IgD-negative memory B cell (primary cell): ENCODE data around the gene CTNNA3. TPM values are rescaled to one million over a fixed set of nuclear protein-coding genes. Genes with fewer than 3 reads are reported as not detected.

Experiments used
- H3K27ac Mint-ChIP-seq, 3 donors: one replicate each; pipeline ENCODE4 v1.8.0; 2020 to 2022; ENCODE audit warnings: mild to moderate bottlenecking in 3 of 3, mixed read lengths in 3 of 3, moderate library complexity in 1 of 3
- H3K27me3 Mint-ChIP-seq: one replicate; pipeline ENCODE4 v1.8.0; 2021; ENCODE audit warnings: mixed read lengths
- H3K36me3 Mint-ChIP-seq: one replicate; pipeline ENCODE4 v1.8.0; 2020; ENCODE audit warnings: mild to moderate bottlenecking, mixed read lengths
- H3K4me1 Mint-ChIP-seq, 3 donors: one replicate each; pipeline ENCODE4 v1.8.0; 2020 to 2022; ENCODE audit warnings: mixed read lengths in 3 of 3, mild to moderate bottlenecking in 1 of 3
- H3K4me3 Mint-ChIP-seq, 4 donors: one replicate each; pipeline ENCODE4 v1.8.0; 2020 to 2022; ENCODE audit warnings: mild to moderate bottlenecking in 4 of 4, mixed read lengths in 4 of 4, moderate library complexity in 3 of 4
- H3K9me3 Mint-ChIP-seq, 3 donors: one replicate each; pipeline ENCODE4 v1.8.0; 2020 to 2021; ENCODE audit warnings: mixed read lengths in 3 of 3, mild to moderate bottlenecking in 1 of 3
- polyA plus RNA-seq: library from polyadenylated mRNA; unstranded; fragments of 300-500 nt; fragmentation: Illumina TruSeq; gene quantifications from one replicate; pipeline ENCODE4 v1.2.3, GENCODE V29; 2021

The CTNNA3 gene
- polyA plus RNA-seq, 1 donor from 2014 or later, result 1.0 TPM

GRCh38 chr10:67107670-67108069 is 588.3 kb downstream of the CTNNA3 start:
- Mint-ChIP-seq H3K27me3 (no peaks in the 10 kb centered on the region), H3K9me3 (no peaks in the 10 kb centered on the region), H3K4me3 (no peak overlapping the region), H3K27ac (no peak overlapping the region), H3K36me3 (no peaks in the 10 kb centered on the region), H3K4me1 (no peaks in the 10 kb centered on the region)

- H3K4me3 Mint-ChIP-seq, result no peak overlapping the region
- H3K36me3 Mint-ChIP-seq, result no peaks in the 10 kb centered on the region
- H3K27ac Mint-ChIP-seq, result no peak overlapping the region
- H3K9me3 Mint-ChIP-seq, result no peaks in the 10 kb centered on the region
- H3K4me1 Mint-ChIP-seq, result no peaks in the 10 kb centered on the region
- H3K27me3 Mint-ChIP-seq, result no peaks in the 10 kb centered on the region
These were observed 595.0 kb downstream of the CTNNA3 start for GRCh38 chr10:67100951-67101350.

- no peak overlapping the region for H3K4me3 Mint-ChIP-seq
- no peaks in the 10 kb centered on the region for H3K9me3 Mint-ChIP-seq
- H3K27me3 Mint-ChIP-seq, result no peaks in the 10 kb centered on the region
- no peaks in the 10 kb centered on the region for H3K4me1 Mint-ChIP-seq
- no peak overlapping the region for H3K27ac Mint-ChIP-seq
- H3K36me3 Mint-ChIP-seq, result no peaks in the 10 kb centered on the region
These were observed 597.5 kb downstream of the CTNNA3 start for GRCh38 chr10:67098461-67098860.

GRCh38 chr10:67095531-67095930 is 600.5 kb downstream of the CTNNA3 start:
- no peak overlapping the region for H3K4me3 Mint-ChIP-seq
- no peaks in the 10 kb centered on the region for H3K36me3 Mint-ChIP-seq
- no peaks in the 10 kb centered on the region for H3K27me3 Mint-ChIP-seq
- H3K27ac Mint-ChIP-seq, result no peak overlapping the region
- H3K9me3 Mint-ChIP-seq, result peaks cover 0 to 2% (median 0%) of the 10 kb centered on the region in 3 donors
- no peaks in the 10 kb centered on the region for H3K4me1 Mint-ChIP-seq

- H3K27ac Mint-ChIP-seq, result no peak overlapping the region
- no peaks in the 10 kb centered on the region for H3K27me3 Mint-ChIP-seq
- H3K36me3 Mint-ChIP-seq, result no peaks in the 10 kb centered on the region
- H3K9me3 Mint-ChIP-seq, result peaks cover 0 to 5% (median 0%) of the 10 kb centered on the region in 3 donors
- H3K4me3 Mint-ChIP-seq, result no peak overlapping the region
- H3K4me1 Mint-ChIP-seq, result no peaks in the 10 kb centered on the region
These were observed 608.0 kb downstream of the CTNNA3 start for GRCh38 chr10:67088036-67088435.

- Mint-ChIP-seq H3K27me3 (no peaks in the 10 kb centered on the region), H3K4me3 (no peak overlapping the region), H3K36me3 (no peaks in the 10 kb centered on the region), H3K27ac (no peak overlapping the region), H3K4me1 (no peaks in the 10 kb centered on the region), H3K9me3 (peaks cover 0 to 5% (median 0%) of the 10 kb centered on the region in 3 donors)
These were observed 608.9 kb downstream of the CTNNA3 start for GRCh38 chr10:67087135-67087425.

GRCh38 chr10:67086327-67087134 is 609.5 kb downstream of the CTNNA3 start:
- no peak overlapping the region for H3K4me3 Mint-ChIP-seq
- no peak overlapping the region for H3K27ac Mint-ChIP-seq

GRCh38 chr10:67079126-67079525 is 616.9 kb downstream of the CTNNA3 start:
- no peaks in the 10 kb centered on the region for H3K4me1 Mint-ChIP-seq
- no peak overlapping the region for H3K4me3 Mint-ChIP-seq
- peaks cover 2 to 6% (median 2%) of the 10 kb centered on the region in 3 donors for H3K9me3 Mint-ChIP-seq

More at GRCh38 chr10:67086327-67087134, 609.5 kb downstream of the CTNNA3 start:
- peaks cover 0 to 4% (median 0%) of the 10 kb centered on the region in 3 donors for H3K9me3 Mint-ChIP-seq
- no peaks in the 10 kb centered on the region for H3K4me1 Mint-ChIP-seq
- no peaks in the 10 kb centered on the region for H3K36me3 Mint-ChIP-seq
- H3K27me3 Mint-ChIP-seq, result no peaks in the 10 kb centered on the region

GRCh38 chr10:67077376-67077775 is 618.6 kb downstream of the CTNNA3 start:
- Mint-ChIP-seq H3K9me3 (peaks cover 2 to 9% (median 3%) of the 10 kb centered on the region in 3 donors), H3K27ac (no peak overlapping the region), H3K27me3 (peaks cover 2% of the 10 kb centered on the region), H3K4me1 (no peaks in the 10 kb centered on the region), H3K4me3 (no peak overlapping the region), H3K36me3 (no peaks in the 10 kb centered on the region)

More at GRCh38 chr10:67079126-67079525, 616.9 kb downstream of the CTNNA3 start:
- Mint-ChIP-seq H3K36me3 (no peaks in the 10 kb centered on the region), H3K27ac (peak overlapping the region in 1 of 3 donors; percentile 48), H3K27me3 (peaks cover 2% of the 10 kb centered on the region)

- Mint-ChIP-seq H3K27ac (no peak overlapping the region), H3K4me1 (no peaks in the 10 kb centered on the region), H3K4me3 (no peak overlapping the region), H3K36me3 (no peaks in the 10 kb centered on the region), H3K27me3 (peaks cover 2% of the 10 kb centered on the region), H3K9me3 (peaks cover 2 to 9% (median 6%) of the 10 kb centered on the region in 3 donors)
These were observed 619.9 kb downstream of the CTNNA3 start for GRCh38 chr10:67076144-67076543.

GRCh38 chr10:67075491-67075971 is 620.5 kb downstream of the CTNNA3 start:
- H3K9me3 Mint-ChIP-seq, result peaks cover 2 to 9% (median 6%) of the 10 kb centered on the region in 3 donors
- no peak overlapping the region for H3K4me3 Mint-ChIP-seq
- H3K4me1 Mint-ChIP-seq, result no peaks in the 10 kb centered on the region
- H3K36me3 Mint-ChIP-seq, result no peaks in the 10 kb centered on the region
- H3K27me3 Mint-ChIP-seq, result peaks cover 2% of the 10 kb centered on the region
- no peak overlapping the region for H3K27ac Mint-ChIP-seq

- Mint-ChIP-seq H3K9me3 (peaks cover 2 to 9% (median 6%) of the 10 kb centered on the region in 3 donors), H3K27me3 (peaks cover 2% of the 10 kb centered on the region), H3K4me1 (no peaks in the 10 kb centered on the region), H3K4me3 (no peak overlapping the region), H3K27ac (no peak overlapping the region), H3K36me3 (no peaks in the 10 kb centered on the region)
These were observed 623.3 kb downstream of the CTNNA3 start for GRCh38 chr10:67072654-67073053.

- no peaks in the 10 kb centered on the region for H3K27me3 Mint-ChIP-seq
- no peaks in the 10 kb centered on the region for H3K4me1 Mint-ChIP-seq
- H3K36me3 Mint-ChIP-seq, result peaks cover 2% of the 10 kb centered on the region
- H3K9me3 Mint-ChIP-seq, result peaks cover 0 to 4% (median 2%) of the 10 kb centered on the region in 3 donors
- H3K27ac Mint-ChIP-seq, result no peak overlapping the region
- no peak overlapping the region for H3K4me3 Mint-ChIP-seq
These were observed 645.6 kb downstream of the CTNNA3 start for GRCh38 chr10:67050415-67050814.

GRCh38 chr10:67049988-67050387 is 646.0 kb downstream of the CTNNA3 start:
- Mint-ChIP-seq H3K27me3 (no peaks in the 10 kb centered on the region), H3K36me3 (peaks cover 2% of the 10 kb centered on the region), H3K4me3 (no peak overlapping the region), H3K9me3 (peaks cover 0 to 4% (median 2%) of the 10 kb centered on the region in 3 donors), H3K4me1 (no peaks in the 10 kb centered on the region), H3K27ac (no peak overlapping the region)

GRCh38 chr10:67046507-67046906 is 649.5 kb downstream of the CTNNA3 start:
- H3K27me3 Mint-ChIP-seq, result no peaks in the 10 kb centered on the region
- no peak overlapping the region for H3K27ac Mint-ChIP-seq

GRCh38 chr10:67045404-67045803 is 650.6 kb downstream of the CTNNA3 start:
- peaks cover 2% of the 10 kb centered on the region for H3K36me3 Mint-ChIP-seq
- no peak overlapping the region for H3K27ac Mint-ChIP-seq
- H3K9me3 Mint-ChIP-seq, result peaks cover 0 to 2% (median 0%) of the 10 kb centered on the region in 3 donors
- no peak overlapping the region for H3K4me3 Mint-ChIP-seq
- H3K27me3 Mint-ChIP-seq, result no peaks in the 10 kb centered on the region
- no peaks in the 10 kb centered on the region for H3K4me1 Mint-ChIP-seq

More at GRCh38 chr10:67046507-67046906, 649.5 kb downstream of the CTNNA3 start:
- Mint-ChIP-seq H3K36me3 (peaks cover 2% of the 10 kb centered on the region), H3K9me3 (peaks cover 0 to 2% (median 0%) of the 10 kb centered on the region in 3 donors), H3K4me1 (no peaks in the 10 kb centered on the region), H3K4me3 (no peak overlapping the region)
